Activated T-helper 9 cell treated with anti-CD3 and anti-CD28 coated beads, Interleukin-2, amount 50 U/mL, for 16 hours (primary cell): ENCODE results near the gene RNU2-1.
"Not testable (repeated sequence)": the region's sequence is repeated elsewhere in the genome, so short reads cannot be mapped to it uniquely, and the experiment has no call there.

Source experiments
- DNase-seq: peaks from one replicate; pipeline ENCODE4 v3.0.0-alpha.2; 2020; ENCODE audit warnings: low read depth

RNU2-1 gene

DNA sequence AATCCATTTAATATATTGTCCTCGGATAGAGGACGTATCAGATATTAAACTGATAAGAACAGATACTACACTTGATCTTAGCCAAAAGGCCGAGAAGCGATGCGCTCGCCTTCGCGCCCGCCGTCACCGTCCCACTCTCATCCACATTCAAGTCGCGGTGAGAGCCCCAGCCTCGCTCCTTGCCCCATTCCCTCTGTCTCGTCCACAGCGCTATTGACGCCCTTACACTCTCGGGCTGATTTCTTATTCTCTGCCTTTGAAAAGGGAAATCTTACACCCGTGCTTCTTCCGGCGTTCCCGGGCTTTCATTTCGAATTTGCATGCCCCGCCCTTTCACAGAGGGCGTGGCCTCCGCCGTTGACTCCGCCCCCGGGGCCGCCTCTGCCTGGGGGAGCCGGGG, at the start of gene RNU2-1:
RNU2-1 (minus strand) TSS at position 101 of the 400 bp plus-strand sequence.
- not testable (repeated sequence) for DNase-seq

DNA sequence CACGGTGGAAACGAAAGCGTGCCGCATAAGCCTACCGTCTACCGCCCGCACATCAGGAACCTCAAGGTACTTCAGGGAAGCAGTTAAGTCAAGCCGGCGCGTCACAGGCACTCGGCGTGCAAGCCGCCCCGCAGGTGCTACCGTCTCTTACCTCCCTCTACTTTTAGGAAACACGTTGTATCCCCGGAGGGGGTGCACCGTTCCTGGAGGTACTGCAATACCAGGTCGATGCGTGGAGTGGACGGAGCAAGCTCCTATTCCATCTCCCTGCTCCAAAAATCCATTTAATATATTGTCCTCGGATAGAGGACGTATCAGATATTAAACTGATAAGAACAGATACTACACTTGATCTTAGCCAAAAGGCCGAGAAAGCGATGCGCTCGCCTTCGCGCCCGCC, 39.1 kb upstream of the RNU2-1 start:
- DNase-seq = not testable (repeated sequence)

DNA sequence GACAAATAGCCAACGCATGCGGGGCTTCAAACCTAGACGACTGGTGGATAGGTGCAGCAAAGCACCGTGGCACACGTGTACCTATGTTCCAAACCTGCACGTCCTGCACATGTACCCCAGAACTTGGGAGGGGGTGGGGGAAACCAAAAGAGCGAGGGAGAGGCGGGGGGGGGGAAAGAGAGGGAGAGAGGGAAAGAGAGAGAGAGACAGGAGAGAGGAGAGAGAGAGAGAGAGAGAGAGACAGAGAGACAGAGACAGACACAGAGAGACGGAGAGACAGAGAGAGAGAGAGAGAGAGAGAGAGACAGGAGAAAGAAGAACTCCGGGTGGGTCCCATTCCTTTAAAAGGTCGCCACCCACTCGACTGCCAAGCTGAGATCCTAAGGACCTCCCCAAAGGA, 38.7 kb upstream of the RNU2-1 start:
- DNase-seq = not testable (repeated sequence)

DNA sequence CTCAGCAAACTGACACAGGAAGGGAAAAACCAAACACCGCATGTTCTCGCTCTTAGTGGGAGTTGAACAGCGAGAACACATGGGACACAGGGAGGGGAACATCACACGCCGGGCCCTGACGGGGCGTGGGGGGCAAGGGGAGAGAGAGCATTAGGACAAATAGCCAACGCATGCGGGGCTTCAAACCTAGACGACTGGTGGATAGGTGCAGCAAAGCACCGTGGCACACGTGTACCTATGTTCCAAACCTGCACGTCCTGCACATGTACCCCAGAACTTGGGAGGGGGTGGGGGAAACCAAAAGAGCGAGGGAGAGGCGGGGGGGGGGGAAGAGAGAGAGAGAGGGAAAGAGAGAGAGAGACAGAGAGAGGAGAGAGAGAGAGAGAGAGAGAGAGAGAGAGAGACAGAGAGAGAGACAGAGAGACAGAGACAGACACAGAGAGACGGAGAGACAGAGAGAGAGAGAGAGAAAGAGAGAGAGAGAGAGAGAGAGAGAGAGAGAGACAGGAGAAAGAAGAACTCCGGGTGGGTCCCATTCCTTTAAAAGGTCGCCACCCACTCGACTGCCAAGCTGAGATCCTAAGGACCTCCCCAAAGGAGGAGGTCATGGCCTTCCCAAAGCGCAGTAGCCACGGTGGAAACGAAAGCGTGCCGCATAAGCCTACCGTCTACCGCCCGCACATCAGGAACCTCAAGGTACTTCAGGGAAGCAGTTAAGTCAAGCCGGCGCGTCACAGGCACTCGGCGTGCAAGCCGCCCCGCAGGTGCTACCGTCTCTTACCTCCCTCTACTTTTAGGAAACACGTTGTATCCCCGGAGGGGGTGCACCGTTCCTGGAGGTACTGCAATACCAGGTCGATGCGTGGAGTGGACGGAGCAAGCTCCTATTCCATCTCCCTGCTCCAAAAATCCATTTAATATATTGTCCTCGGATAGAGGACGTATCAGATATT, 37.1 kb upstream of the RNU2-1 start:
- not testable (repeated sequence) for DNase-seq

DNA sequence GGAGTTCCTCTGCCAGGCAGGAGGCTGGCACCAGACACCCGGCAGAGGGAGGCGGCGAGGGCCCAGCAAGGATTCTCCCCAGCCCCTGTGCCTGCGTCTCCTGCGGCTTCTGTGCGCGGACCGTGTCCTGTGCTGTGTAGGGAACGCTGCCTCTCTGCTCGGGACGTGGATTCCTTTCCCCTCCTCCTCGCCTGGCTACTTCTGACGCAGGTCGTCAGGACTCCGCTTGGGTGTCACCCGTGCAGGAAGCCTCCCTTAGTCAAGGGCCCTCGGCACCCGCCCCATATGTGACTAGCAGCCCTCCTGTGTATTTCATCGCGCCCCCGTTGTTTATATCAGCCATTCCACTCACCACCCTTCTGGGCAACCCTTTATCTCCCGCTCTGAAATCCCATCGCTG, 12.7 kb upstream of the RNU2-1 start:
- not testable (repeated sequence) for DNase-seq

DNA sequence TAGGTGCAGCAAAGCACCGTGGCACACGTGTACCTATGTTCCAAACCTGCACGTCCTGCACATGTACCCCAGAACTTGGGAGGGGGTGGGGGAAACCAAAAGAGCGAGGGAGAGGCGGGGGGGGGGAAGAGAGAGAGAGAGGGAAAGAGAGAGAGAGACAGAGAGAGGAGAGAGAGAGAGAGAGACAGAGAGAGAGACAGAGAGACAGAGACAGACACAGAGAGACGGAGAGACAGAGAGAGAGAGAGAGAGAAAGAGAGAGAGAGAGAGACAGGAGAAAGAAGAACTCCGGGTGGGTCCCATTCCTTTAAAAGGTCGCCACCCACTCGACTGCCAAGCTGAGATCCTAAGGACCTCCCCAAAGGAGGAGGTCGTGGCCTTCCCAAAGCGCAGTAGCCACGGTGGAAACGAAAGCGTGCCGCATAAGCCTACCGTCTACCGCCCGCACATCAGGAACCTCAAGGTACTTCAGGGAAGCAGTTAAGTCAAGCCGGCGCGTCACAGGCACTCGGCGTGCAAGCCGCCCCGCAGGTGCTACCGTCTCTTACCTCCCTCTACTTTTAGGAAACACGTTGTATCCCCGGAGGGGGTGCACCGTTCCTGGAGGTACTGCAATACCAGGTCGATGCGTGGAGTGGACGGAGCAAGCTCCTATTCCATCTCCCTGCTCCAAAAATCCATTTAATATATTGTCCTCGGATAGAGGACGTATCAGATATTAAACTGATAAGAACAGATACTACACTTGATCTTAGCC, 7.0 kb upstream of the RNU2-1 start:
- not testable (repeated sequence) for DNase-seq

DNA sequence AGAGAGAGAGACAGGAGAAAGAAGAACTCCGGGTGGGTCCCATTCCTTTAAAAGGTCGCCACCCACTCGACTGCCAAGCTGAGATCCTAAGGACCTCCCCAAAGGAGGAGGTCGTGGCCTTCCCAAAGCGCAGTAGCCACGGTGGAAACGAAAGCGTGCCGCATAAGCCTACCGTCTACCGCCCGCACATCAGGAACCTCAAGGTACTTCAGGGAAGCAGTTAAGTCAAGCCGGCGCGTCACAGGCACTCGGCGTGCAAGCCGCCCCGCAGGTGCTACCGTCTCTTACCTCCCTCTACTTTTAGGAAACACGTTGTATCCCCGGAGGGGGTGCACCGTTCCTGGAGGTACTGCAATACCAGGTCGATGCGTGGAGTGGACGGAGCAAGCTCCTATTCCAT, 5.8 kb upstream of the RNU2-1 start:
- DNase-seq = not testable (repeated sequence)

DNA sequence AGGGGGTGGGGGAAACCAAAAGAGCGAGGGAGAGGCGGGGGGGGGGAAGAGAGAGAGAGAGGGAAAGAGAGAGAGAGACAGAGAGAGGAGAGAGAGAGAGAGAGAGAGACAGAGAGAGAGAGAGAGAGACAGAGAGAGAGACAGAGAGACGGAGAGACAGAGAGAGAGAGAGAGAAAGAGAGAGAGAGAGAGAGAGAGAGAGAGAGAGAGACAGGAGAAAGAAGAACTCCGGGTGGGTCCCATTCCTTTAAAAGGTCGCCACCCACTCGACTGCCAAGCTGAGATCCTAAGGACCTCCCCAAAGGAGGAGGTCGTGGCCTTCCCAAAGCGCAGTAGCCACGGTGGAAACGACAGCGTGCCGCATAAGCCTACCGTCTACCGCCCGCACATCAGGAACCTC, 514 bp downstream of the RNU2-1 start:
- DNase-seq = not testable (repeated sequence)

DNA sequence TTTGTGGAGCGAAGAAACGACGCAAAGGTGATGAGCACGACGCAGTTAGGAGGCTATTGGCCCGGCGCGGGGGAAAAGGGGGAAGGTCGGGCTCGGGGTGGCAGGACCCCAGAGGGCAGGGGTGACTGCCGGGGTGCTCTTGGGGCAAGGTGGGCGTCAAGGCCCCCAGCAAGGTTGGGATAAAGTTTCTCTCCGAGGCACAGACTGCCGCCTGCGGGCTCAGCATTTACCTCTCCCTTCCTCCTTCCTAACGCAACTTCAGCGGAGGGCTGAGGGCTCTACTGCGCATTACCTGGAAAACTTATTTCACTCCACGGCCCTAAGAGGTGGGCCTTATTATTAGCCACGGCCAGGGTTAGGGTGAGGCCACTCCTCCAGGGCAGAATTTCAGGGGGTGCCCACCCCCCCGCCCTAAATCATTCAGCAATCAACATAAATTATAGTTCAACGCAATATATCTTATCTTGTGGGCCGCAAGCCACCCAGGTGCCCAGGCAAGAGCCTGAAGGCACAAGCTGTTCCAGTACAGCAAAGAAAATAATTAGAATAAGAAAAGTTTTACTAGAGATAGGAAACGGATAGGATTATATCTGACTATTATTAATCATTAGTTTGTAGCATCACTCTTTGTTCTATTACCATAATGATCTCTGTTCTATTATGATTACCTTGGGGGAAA, 1.6 kb downstream of the RNU2-1 start:
- not testable (repeated sequence) for DNase-seq

DNA sequence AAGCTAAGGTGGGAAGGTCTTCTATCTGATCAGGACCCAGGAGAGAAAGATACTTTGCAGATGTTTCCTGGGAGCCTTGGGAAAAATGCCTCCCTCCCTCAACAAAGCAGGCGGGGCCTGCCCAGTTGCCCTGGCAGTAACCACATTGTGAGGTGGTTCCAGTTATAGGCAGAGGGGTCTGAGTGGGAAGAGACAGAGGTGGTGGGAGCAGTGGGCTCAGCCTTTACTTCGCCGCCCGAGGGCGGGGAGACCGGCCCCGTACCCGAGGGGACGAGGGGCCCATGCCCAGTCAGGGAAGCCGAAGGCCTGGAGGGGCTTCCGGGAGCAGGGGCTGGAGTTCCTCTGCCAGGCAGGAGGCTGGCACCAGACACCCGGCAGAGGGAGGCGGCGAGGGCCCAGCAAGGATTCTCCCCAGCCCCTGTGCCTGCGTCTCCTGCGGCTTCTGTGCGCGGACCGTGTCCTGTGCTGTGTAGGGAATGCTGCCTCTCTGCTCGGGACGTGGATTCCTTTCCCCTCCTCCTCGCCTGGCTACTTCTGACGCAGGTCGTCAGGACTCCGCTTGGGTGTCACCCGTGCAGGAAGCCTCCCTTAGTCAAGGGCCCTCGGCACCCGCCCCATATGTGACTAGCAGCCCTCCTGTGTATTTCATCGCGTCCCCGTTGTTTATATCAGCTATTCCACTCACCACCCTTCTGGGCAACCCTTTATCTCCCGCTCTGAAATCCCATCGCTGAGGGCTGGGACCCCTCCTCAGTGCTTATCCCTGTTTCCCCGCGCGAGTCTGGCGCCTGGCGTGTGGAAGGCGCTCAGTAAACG, 2.4 kb downstream of the RNU2-1 start:
- not testable (repeated sequence) for DNase-seq

DNA sequence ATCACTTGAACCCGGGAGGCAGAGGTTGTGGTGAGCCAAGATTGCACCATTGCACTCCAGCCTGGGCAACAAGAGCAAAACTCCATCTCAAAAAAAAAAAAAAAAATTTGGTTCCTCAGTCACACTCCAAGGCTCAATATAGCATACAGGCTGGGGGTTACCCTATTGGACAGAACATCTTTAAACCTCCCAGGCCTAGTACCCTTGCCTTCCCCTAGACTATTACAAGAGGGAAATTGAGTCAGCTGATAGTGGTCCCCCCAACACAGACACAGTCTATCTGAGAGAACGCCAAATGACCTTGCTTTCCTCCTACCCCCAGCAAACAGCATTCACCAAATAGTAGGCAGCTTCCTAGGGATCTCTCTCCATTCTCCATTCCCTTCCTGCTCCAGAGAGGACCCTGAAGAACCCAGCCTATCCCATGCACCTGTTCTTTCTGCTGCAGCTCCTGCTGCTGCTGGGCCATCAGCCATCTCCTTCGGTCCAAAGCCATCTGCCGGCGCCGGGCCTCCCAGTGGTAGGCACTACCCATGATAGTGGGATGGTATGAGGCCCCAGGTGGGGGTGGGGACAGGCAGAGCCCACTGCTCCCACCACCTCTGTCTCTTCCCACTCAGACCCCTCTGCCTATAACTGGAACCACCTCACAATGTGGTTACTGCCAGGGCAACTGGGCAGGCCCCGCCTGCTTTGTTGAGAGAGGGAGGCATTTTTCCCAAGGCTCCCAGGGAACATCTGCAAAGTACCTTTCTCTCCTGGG, 5.6 kb downstream of the RNU2-1 start, which contains the start of gene CCDC200:
CCDC200 (minus strand) TSS at position 604 of the 763 bp plus-strand sequence; CDS start at position 535, 69 bp downstream.
- DNase-seq = not testable (repeated sequence)

DNA sequence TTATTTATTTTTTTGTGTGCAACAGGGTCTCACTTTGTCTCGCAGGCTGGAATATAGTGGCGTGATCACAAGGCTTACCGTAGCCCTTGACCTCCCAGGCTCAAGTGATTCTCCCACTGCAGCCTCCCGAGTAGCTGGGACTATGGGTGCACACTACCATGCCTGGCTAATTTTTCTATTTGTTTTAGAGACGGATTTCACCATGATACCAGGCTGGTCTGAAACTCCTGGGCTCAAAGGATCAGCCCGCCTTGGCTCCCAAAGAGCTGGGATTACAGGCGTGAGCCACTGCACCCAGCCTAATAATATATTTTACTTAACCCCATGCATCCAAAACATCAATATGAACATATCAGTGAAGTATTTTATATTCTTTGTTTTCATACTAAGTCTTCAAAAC, 7.4 kb downstream of the RNU2-1 start:
- no peak for DNase-seq

DNA sequence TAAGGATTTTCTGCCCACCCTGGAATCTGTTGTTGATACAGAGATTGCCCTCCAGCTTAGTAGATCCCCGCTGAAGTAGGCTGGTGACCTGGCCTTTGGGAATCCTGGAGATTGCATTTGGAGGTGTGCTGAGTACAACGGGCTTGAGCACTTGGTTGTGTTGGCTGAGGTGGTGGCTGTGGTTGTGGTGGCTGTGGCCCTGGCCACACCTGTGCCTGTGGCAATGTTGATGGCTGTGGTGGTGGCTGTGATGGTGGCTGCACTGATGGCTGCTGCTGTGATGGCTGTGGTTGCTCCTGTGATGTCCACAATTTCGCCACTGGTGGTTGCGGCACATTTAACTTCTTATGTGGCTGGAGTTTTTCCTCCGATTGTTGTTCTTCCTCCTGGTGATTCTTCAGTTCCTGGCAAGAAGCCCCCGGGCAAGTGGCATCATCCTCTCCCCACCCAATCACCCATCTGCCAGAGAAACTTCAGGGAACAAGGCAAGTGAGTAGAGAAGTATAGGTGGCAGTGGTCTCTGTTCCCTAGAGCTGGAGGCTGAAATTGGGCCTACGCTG, 9.6 kb downstream of the RNU2-1 start:
- DNase-seq = no peak

DNA sequence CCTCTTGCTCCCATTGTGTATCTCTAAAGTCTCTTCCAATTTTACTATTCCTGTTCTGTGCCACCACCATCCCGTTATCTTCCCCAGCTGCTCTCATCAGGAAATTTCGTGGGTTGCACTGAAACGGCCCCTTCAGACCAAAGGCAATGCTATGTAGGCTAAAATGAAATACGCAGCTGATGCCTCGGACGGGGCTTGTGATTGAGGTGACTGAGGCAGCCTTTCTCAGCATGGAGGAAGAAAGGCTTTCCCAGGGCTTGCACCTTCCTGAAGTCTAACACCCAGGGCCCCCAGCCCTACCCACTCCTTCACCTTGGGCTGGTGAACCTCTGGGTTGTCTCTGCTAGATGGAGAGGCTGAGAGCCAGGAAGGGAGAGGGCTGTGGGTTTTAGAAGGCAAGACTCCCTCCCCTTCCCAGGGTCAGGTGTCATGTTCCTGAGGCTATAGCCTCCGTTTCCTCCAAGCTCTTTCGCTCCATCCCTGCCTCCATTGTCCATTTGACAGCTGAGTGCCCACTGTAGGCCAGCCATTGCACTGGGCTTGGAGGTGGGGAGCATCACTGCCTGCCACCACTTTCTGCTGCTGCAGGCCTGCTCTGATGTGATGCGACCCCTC, 13.2 kb downstream of the RNU2-1 start:
- DNase-seq = no peak

DNA sequence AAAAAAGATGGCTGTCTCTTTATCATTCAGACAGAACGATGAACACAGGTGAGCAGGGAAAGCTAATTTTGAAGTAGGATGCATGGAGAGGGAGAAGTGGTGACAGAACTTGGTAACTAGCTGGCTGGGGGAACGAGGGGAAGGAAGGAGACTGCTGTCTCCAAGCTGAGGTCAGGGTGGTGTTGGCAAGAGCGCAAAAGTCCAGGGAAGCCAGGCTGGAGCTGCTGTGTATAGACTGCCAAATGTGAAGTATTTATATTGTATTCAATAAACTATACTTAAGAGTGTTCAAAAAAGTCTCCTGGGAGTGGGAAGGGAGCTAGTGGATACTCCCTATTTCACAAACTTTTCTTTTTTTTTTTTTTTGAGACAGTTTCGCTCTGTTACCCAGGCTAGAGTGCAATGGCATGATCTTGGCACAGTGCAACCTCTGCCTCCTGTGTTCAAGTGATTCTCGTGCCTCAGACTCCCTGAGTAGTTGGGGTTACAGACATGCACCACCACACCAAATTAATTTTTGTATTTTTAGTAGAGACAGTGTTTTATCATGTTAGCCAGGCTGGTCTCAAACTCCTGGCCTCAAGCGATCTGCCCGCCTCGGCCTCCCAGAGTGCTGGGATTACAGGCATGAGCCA, 13.9 kb downstream of the RNU2-1 start:
- DNase-seq = no peak

DNA sequence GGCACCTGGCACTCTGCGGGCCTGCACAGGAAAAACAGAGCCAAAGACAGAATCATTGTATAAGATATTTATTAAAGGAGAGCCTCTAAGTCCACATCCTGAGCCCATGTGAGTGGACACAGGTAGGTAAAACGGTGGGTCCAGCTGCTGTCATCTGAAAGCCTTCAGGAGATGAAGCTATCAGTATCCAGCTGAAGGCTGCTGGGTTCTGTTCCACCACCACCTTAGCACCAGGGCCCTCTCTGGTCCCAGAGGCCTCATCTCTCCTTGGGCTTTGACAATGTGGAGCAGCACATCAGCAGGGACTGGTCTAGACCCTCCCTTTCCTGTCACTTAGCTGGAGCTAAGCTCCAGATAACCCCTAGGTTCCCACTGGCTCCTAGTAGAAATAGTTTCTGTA, 14.8 kb downstream of the RNU2-1 start:
- DNase-seq = no peak

DNA sequence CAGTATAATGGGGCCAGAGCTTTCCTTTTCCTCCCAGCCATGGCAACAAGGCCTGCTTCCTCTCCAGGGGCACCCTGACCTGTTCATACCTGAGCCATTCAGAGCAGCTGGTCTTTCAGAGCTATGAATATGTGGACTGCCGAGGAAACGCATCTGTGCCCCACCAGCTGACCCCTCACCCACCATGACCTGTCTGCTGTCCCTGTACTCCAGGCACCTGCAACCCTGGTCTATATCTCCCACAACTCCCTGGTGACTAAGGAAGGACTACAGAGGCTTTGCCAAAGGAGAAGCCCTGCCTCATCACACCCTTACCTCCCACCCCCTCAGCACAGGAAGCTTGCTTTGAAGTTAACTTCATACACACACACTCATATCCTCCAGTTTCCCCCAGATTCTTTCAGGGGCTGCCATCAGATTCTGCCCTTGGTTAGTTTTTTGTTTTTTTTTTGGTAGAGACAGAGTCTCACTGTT, 16.1 kb downstream of the RNU2-1 start:
- no peak for DNase-seq

DNA sequence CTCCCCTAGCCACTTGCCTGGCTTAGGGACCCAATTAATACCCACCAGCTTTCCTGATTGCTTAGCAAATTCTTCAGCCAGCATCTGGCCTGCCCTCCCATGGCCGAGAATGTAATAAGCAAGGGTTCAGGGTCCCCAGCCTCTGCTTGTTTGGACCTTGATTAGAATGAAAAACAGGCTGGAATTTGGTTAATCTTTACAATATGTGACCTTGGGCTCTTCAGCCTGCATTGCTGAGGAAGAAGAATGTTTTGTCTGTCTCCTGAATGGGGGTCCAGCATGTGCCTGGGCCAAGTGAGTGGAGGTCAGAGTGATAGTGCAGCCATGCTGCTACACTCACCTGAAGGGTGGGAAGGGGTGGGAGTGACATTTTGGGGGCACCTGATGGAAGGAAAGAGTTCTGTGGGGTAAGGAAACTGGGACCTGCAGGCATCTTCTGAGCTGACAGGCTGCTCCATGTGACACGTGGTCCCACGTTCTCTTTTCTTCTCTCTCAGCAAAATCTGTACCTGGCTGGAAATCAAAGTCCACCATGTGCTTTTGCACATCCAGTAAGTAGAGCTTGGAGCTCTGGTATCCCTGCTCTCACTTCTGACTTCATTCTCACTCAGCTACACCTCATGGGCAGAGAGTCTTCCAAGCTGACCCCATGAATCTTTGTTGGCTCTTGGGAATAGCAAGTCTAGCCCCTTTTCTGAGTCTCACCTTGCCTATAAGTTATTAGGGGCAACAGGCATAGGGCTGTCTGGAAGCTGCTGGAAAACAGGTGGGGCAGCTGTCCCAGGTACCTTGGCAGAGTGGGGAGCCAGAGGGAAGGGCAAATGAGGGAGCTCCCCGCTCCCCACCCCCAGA, 16.8 kb downstream of the RNU2-1 start:
- no peak for DNase-seq
